Measurements from ENCODE around the gene LBR.

LBR gene

DNA sequence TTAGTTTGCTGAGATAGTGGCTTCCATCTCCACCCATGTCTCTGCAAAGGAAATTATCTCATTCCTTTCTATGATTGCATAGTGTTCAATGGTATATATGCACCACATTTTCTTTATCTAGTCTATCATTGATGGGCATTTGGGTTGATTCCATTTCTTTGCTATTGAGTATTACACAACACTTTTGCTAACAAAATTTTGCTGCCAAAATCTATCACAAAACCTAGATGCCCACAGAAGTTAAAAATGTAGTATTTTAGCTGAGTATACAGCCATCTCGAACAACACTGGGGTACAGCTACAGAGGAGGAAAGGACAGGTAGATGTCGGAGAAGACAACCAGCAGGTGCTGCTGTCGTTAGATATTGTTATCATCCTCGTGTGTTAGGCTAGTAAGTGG is 67.7 kb downstream of the LBR start:
- no peak overlapping the region for H3K27ac ChIP-seq
- TF ChIP-seq, protein P1, sequence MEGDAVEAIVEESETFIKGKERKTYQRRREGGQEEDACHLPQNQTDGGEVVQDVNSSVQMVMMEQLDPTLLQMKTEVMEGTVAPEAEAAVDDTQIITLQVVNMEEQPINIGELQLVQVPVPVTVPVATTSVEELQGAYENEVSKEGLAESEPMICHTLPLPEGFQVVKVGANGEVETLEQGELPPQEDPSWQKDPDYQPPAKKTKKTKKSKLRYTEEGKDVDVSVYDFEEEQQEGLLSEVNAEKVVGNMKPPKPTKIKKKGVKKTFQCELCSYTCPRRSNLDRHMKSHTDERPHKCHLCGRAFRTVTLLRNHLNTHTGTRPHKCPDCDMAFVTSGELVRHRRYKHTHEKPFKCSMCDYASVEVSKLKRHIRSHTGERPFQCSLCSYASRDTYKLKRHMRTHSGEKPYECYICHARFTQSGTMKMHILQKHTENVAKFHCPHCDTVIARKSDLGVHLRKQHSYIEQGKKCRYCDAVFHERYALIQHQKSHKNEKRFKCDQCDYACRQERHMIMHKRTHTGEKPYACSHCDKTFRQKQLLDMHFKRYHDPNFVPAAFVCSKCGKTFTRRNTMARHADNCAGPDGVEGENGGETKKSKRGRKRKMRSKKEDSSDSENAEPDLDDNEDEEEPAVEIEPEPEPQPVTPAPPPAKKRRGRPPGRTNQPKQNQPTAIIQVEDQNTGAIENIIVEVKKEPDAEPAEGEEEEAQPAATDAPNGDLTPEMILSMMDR (conservative IDR thresholded peaks at IDR 0.05), result no peak

DNA sequence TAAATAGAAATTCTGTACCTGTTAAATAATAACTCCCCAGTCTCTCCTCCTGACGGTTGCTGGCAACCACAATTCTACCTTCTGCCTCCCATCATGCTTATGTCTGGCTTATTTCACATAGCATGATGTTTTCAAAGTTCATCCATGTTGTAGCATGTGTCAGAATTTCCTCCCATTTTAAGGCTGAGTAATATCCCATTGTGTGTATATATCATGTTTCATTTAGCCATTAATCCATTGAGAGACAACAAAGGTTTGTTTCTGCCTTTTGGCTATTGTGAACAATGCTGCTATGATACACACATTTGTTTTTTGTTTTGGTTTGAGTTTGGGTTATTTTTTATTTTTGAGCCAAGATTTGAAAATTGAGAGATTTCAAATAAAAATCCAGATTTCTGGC is 72.0 kb downstream of the LBR start:
- H3K27ac ChIP-seq, result no peak overlapping the region
- TF ChIP-seq, protein P1 (conservative IDR thresholded peaks at IDR 0.05), result no peak

DNA sequence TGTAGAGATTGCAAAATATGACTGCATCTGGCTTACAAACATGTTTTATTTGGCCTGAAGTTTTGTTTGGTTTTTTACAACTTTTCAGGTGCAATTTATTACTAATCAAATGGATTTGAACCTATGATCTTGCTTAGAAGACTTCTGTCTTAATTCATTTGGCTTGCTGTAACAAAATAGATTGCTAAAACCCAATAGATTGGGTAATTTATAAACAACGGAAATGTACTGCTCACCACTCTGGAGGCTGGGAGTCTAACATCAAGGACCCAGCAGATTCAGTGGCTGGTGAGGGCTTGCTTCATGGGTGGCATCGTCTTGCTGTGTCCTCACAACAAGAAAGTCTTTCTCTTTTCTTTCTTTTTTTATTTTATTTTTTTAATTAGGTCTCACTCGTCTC is 72.9 kb downstream of the LBR start:
- TF ChIP-seq, protein P1 (conservative IDR thresholded peaks at IDR 0.05), result no peak
- no peak overlapping the region for H3K27ac ChIP-seq
